Esophagus squamous epithelium (tissue), 5 donors: ENCODE data around the gene AFG3L2. TPM values are rescaled to one million over a fixed set of nuclear protein-coding genes. Genes with fewer than 3 reads are reported as not detected.

Experiments
- DNase-seq: peaks from one replicate; lab custom pipeline; 2025; lab: John Stamatoyannopoulos, UW
- H3K27ac ChIP-seq, 4 donors: fragments of 200-600 bp; sonication (generic); one replicate each; pipeline ENCODE4 v1.5.1; 2016 to 2019; ENCODE audit warnings: mild to moderate bottlenecking in 1 of 4
- H3K27me3 ChIP-seq, 4 donors: fragments of 200-600 bp; sonication (generic); 1 replicate in 3 of 4; 2 replicates in 1 of 4; pipeline versions ENCODE4 v1.5.1 to v1.6.0; 2017 to 2021; ENCODE audit warnings: antibody characterized with exemption in 1 of 4
- H3K36me3 ChIP-seq, 3 donors: fragments of 200-600 bp; sonication (generic); one replicate each; pipeline ENCODE4 v1.5.1; 2016 to 2019
- H3K4me1 ChIP-seq, 3 donors: fragments of 200-600 bp; sonication (generic); one replicate each; pipeline ENCODE4 v1.5.1; 2017 to 2019
- H3K4me3 ChIP-seq, 4 donors: fragments of 200-600 bp; sonication (generic); 1 replicate in 3 of 4; 2 replicates in 1 of 4; pipeline ENCODE4 v1.5.1; 2016 to 2019; ENCODE audit warnings: mild to moderate bottlenecking in 2 of 4, moderate library complexity in 1 of 4
- H3K9me3 ChIP-seq, 3 donors: fragments of 200-600 bp; sonication (generic); one replicate each; pipeline ENCODE4 v1.5.1; 2016 to 2019
- CTCF ChIP-seq, 6 experiments: fragments of 450-650 bp in 4 of 6; fragments of 200-600 bp in 2 of 6; sonication (generic) in 2 of 6; IDR thresholded peaks; one replicate each; pipeline ENCODE4 v1.5.1; 2016 to 2019; ENCODE audit warnings: antibody characterized with exemption in 6 of 6, mild to moderate bottlenecking in 4 of 6, moderate library complexity in 4 of 6
- POLR2A ChIP-seq, 4 donors: fragments of 450-650 bp; IDR thresholded peaks; one replicate each; pipeline ENCODE4 v1.6.1; 2017; ENCODE audit warnings: antibody characterized with exemption in 4 of 4, mild to moderate bottlenecking in 4 of 4, moderate library complexity in 3 of 4
- WGBS, 2 donors: methylation state at CpG; one replicate each; pipeline ENCODE4 v1.1.5; 2018; 5-methylcytosine and 5-hydroxymethylcytosine counted together
- intact Hi-C: fragments of 100-400 bp; cut with DNase I; formaldehyde crosslinking; loops from one replicate; pipeline ENCODE4 v1.15.0; 2022
- total RNA-seq, 4 donors: library from RNA; depleted of rRNA; stranded (reverse); fragments of >200 nt; gene quantifications; one replicate each; pipeline ENCODE4 v1.1.0, GENCODE V29; 2016
- donor health status: DM: yes; HTN: yes; CAD: no.

Gene AFG3L2
- total RNA-seq, 4 donors from 2014 or later: 41.5 to 62.9 (median 58.1) TPM

GRCh38 chr18:12293831-12294230, 83.2 kb downstream of the AFG3L2 start:
- H3K9me3 ChIP-seq: no peaks in the 10 kb centered on the region
- H3K4me3 ChIP-seq: no peak overlapping the region
- no peak for DNase-seq
- intact Hi-C loops: no loop called here
- no peak for TF ChIP-seq POLR2A (IDR thresholded peaks at IDR 0.05)
- no peak for TF ChIP-seq CTCF (IDR thresholded peaks at IDR 0.05)
- no peak overlapping the region for H3K27ac ChIP-seq
- WGBS, 2 donors: 60 to 63% methylated on average over 3 to 8 of the region's 11 CpGs
- H3K36me3 ChIP-seq: no peaks in the 10 kb centered on the region
- H3K4me1 ChIP-seq: peaks cover 2 to 4% (median 4%) of the 10 kb centered on the region in 3 donors
- peaks cover 0 to 9% (median 0%) of the 10 kb centered on the region in 4 donors for H3K27me3 ChIP-seq

GRCh38 chr18:12291690-12292089, 85.3 kb downstream of the AFG3L2 start:
- intact Hi-C loops: no loop called here
- no peak for TF ChIP-seq POLR2A (IDR thresholded peaks at IDR 0.05)
- TF ChIP-seq CTCF (IDR thresholded peaks at IDR 0.05): no peak
- DNase-seq: no peak
- Histone ChIP-seq H3K4me3 (no peak overlapping the region), H3K27me3 (peaks cover 0 to 25% (median 0%) of the 10 kb centered on the region in 4 donors), H3K36me3 (no peaks in the 10 kb centered on the region), H3K9me3 (no peaks in the 10 kb centered on the region), H3K4me1 (peaks cover 15 to 24% (median 19%) of the 10 kb centered on the region in 3 donors), H3K27ac (no peak overlapping the region)
- 91% methylated on average over 7 to 13 of the region's 14 CpGs for WGBS, 2 donors

- 82 to 86% methylated on average over 6 of the region's 6 CpGs for WGBS, 2 donors
- Histone ChIP-seq H3K27ac (no peak overlapping the region), H3K27me3 (peaks cover 0 to 25% (median 0%) of the 10 kb centered on the region in 4 donors), H3K9me3 (no peaks in the 10 kb centered on the region), H3K4me3 (no peak overlapping the region), H3K36me3 (no peaks in the 10 kb centered on the region), H3K4me1 (peaks cover 15 to 24% (median 19%) of the 10 kb centered on the region in 3 donors)
- no peak for TF ChIP-seq POLR2A (IDR thresholded peaks at IDR 0.05)
- intact Hi-C loops: no loop called here
- no peak for DNase-seq
Measured at GRCh38 chr18:12291161-12291560, 85.9 kb downstream of the AFG3L2 start.

- H3K36me3 ChIP-seq: no peaks in the 10 kb centered on the region
- TF ChIP-seq CTCF (IDR thresholded peaks at IDR 0.05) (no peak), POLR2A (IDR thresholded peaks at IDR 0.05) (no peak)
- peaks cover 0 to 25% (median 0%) of the 10 kb centered on the region in 4 donors for H3K27me3 ChIP-seq
- DNase-seq: no peak
- peaks cover 15 to 24% (median 19%) of the 10 kb centered on the region in 3 donors for H3K4me1 ChIP-seq
- intact Hi-C loops: no loop called here
- H3K27ac ChIP-seq: no peak overlapping the region
- H3K9me3 ChIP-seq: no peaks in the 10 kb centered on the region
- no peak overlapping the region for H3K4me3 ChIP-seq
- WGBS, 2 donors: 43 to 83% methylated on average over 1 to 2 of the region's 2 CpGs
Measured at GRCh38 chr18:12290086-12290485, 86.9 kb downstream of the AFG3L2 start.

- Histone ChIP-seq H3K4me1 (peaks cover 15 to 34% (median 19%) of the 10 kb centered on the region in 3 donors), H3K4me3 (peak overlapping the region; percentile 35 to 70 (median 52)), H3K27me3 (peaks cover 0 to 25% (median 0%) of the 10 kb centered on the region in 4 donors), H3K9me3 (no peaks in the 10 kb centered on the region), H3K36me3 (no peaks in the 10 kb centered on the region), H3K27ac (peak overlapping the region; percentile 76 to 88 (median 84))
- no peak for DNase-seq
- intact Hi-C loops: no loop called here
- no peak for TF ChIP-seq CTCF (IDR thresholded peaks at IDR 0.05)
- 17 to 26% methylated on average over 6 to 10 of the region's 10 CpGs for whole genome bisulfite sequencing, 2 donors
Measured at GRCh38 chr18:12288403-12288755, 88.6 kb downstream of the AFG3L2 start.
